ENCODE measurements around the gene CLCN7.

DNA sequence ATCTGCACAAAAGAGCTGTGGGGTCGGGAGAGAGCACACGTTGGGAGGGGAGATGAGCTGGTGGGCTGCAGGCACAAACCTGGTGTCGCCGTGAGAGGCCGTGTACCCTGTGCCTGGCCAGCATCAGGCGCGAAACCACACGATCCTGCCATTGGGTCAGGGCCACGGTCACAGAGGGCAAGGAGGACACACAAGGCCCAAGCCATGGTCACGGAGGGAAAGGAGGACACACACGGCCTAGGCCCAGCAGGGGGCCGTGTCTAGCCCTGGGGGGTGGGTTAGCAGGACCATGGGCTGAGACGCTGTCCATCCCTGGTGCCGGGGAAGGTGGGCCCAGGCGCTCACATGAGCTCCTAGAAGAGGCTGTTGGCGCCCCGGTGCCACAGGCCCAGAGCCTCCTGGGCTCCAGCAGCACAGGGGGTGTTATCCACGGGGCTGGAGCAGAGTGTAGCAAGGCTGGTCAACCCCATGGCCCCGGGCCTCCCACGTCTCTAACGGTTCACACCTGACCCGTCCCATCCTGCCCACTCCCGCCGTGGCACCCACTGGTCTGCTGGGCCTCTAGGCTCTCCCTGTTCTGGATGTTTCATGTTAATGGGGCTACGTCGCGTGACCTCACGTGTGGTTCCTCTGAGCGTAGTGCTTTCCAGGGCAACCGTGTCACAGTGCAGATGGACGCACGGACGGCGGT, 23.0 kb downstream of the CLCN7 start:
- TF ChIP-seq POLR2AphosphoS5 (IDR thresholded peaks at IDR 0.05) (no peak), EP300 (IDR thresholded peaks at IDR 0.05; ENCODE audit: low read depth) (no peak), POLR2A (IDR thresholded peaks at IDR 0.05) (no peak)
- TF ChIP-seq, protein P1, sequence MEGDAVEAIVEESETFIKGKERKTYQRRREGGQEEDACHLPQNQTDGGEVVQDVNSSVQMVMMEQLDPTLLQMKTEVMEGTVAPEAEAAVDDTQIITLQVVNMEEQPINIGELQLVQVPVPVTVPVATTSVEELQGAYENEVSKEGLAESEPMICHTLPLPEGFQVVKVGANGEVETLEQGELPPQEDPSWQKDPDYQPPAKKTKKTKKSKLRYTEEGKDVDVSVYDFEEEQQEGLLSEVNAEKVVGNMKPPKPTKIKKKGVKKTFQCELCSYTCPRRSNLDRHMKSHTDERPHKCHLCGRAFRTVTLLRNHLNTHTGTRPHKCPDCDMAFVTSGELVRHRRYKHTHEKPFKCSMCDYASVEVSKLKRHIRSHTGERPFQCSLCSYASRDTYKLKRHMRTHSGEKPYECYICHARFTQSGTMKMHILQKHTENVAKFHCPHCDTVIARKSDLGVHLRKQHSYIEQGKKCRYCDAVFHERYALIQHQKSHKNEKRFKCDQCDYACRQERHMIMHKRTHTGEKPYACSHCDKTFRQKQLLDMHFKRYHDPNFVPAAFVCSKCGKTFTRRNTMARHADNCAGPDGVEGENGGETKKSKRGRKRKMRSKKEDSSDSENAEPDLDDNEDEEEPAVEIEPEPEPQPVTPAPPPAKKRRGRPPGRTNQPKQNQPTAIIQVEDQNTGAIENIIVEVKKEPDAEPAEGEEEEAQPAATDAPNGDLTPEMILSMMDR (IDR thresholded peaks at IDR 0.05) = no peak
